HUES64 (cell line): ENCODE data around the gene CCSER2.
"Not testable (repeated sequence)": the region's sequence is repeated elsewhere in the genome, so short reads cannot be mapped to it uniquely, and the experiment has no call there.

Experiments used
- H3K27ac ChIP-seq: 2 replicates; pipeline ENCODE4 v1.7.0; 2013; ENCODE audit warnings: low read depth, low read length, inconsistent platforms
- H3K27me3 ChIP-seq: 2 replicates; pipeline ENCODE4 v1.6.1; 2013; ENCODE audit warnings: mild to moderate bottlenecking, low read length; ENCODE audit not compliant: insufficient read depth
- H3K36me3 ChIP-seq: 2 replicates; pipeline ENCODE4 v1.6.1; 2013; ENCODE audit warnings: mild to moderate bottlenecking, low read length; ENCODE audit not compliant: insufficient read depth
- H3K4me1 ChIP-seq: 2 replicates; pipeline ENCODE4 v1.6.1; 2013; ENCODE audit warnings: mild to moderate bottlenecking, low read length, moderate library complexity; ENCODE audit not compliant: insufficient read depth
- H3K4me3 ChIP-seq: 2 replicates; pipeline ENCODE4 v1.5.1; 2013; ENCODE audit warnings: mild to moderate bottlenecking, low read length, moderate library complexity
- H3K9ac ChIP-seq: 2 replicates; pipeline ENCODE4 v1.6.1; 2013; ENCODE audit warnings: mild to moderate bottlenecking, low read depth, low read length
- H3K9me3 ChIP-seq: 2 replicates; pipeline ENCODE4 v1.6.1; 2013; ENCODE audit warnings: low read depth, low read length; ENCODE audit not compliant: insufficient read depth
- WGBS: fragments of 150-250, 120-280 bp; methylation state at CpG from one replicate; pipeline ENCODE4 v1.1.7; 2013; ENCODE audit warnings: missing lambda C conversion rate; 5-methylcytosine and 5-hydroxymethylcytosine counted together

Gene CCSER2

GRCh38 chr10:84449351-84449750 is 121.0 kb downstream of the CCSER2 start:
- not testable (repeated sequence) for H3K4me3 ChIP-seq, H3K27me3 ChIP-seq, H3K9me3 ChIP-seq, H3K9ac ChIP-seq, H3K27ac ChIP-seq, H3K36me3 ChIP-seq
- WGBS, result 98% methylated on average over 7 of the region's 7 CpGs
- peaks cover 14% of the 10 kb centered on the region for H3K4me1 ChIP-seq

GRCh38 chr10:84452003-84452402 is 123.6 kb downstream of the CCSER2 start:
- 40% methylated on average over 1 of the region's 1 CpG for WGBS
- H3K4me1 ChIP-seq, result peaks cover 14% of the 10 kb centered on the region
- no peak overlapping the region for H3K27ac ChIP-seq
- no peaks in the 10 kb centered on the region for H3K27me3 ChIP-seq
- H3K9me3 ChIP-seq, result no peaks in the 10 kb centered on the region
- H3K9ac ChIP-seq, result no peak overlapping the region
- 0 out of 2 replicates have a peak, but pooled peaks cover 5% of the 10 kb centered on the region for H3K36me3 ChIP-seq
- no peak overlapping the region for H3K4me3 ChIP-seq

- H3K9me3 ChIP-seq, result no peaks in the 10 kb centered on the region
- H3K27me3 ChIP-seq, result no peaks in the 10 kb centered on the region
- no peak overlapping the region for H3K9ac ChIP-seq
- H3K36me3 ChIP-seq, result 0 out of 2 replicates have a peak, but pooled peaks cover 5% of the 10 kb centered on the region
- H3K4me3 ChIP-seq, result no peak overlapping the region
- H3K27ac ChIP-seq, result no peak overlapping the region
- H3K4me1 ChIP-seq, result peaks cover 4% of the 10 kb centered on the region; the same call in 1 of the 2 replicates
- 93% methylated on average over 6 of the region's 6 CpGs for WGBS
Observed at GRCh38 chr10:84453303-84453702, 124.9 kb downstream of the CCSER2 start.

- Histone ChIP-seq H3K27me3 (no peaks in the 10 kb centered on the region), H3K36me3 (peaks cover 16% of the 10 kb centered on the region; the same call in 1 of the 2 replicates), H3K4me1 (no peaks in the 10 kb centered on the region), H3K4me3 (no peak overlapping the region), H3K27ac (no peak overlapping the region), H3K9ac (no peak overlapping the region), H3K9me3 (peaks cover 7% of the 10 kb centered on the region; the same call in 1 of the 2 replicates)
- WGBS, result 82% methylated on average over 2 of the region's 2 CpGs
Observed at GRCh38 chr10:84456126-84456525, 127.7 kb downstream of the CCSER2 start.

GRCh38 chr10:84460520-84460919 is 132.1 kb downstream of the CCSER2 start:
- no peaks in the 10 kb centered on the region for H3K27me3 ChIP-seq
- no peak overlapping the region for H3K4me3 ChIP-seq
- peaks cover 10% of the 10 kb centered on the region for H3K4me1 ChIP-seq
- H3K27ac ChIP-seq, result no peak overlapping the region
- peaks cover 7% of the 10 kb centered on the region; the same call in 1 of the 2 replicates for H3K9me3 ChIP-seq
- H3K9ac ChIP-seq, result no peak overlapping the region
- H3K36me3 ChIP-seq, result peaks cover 11% of the 10 kb centered on the region; the same call in 1 of the 2 replicates

GRCh38 chr10:84469470-84469869 is 141.1 kb downstream of the CCSER2 start:
- Histone ChIP-seq H3K27me3 (no peaks in the 10 kb centered on the region), H3K4me1 (peaks cover 17% of the 10 kb centered on the region), H3K4me3 (no peak overlapping the region), H3K9ac (no peak overlapping the region), H3K9me3 (no peaks in the 10 kb centered on the region), H3K36me3 (no peaks in the 10 kb centered on the region), H3K27ac (no peak overlapping the region)
- no CpG with 5 or more reads among the region's 1 CpG for WGBS

- H3K4me3 ChIP-seq, result no peak overlapping the region
- WGBS, result 85% methylated on average over 2 of the region's 3 CpGs
- H3K27me3 ChIP-seq, result no peaks in the 10 kb centered on the region
- H3K36me3 ChIP-seq, result peaks cover 9% of the 10 kb centered on the region; the same call in 1 of the 2 replicates
- no peaks in the 10 kb centered on the region for H3K9me3 ChIP-seq
- no peak overlapping the region for H3K9ac ChIP-seq
- no peak overlapping the region for H3K27ac ChIP-seq
- H3K4me1 ChIP-seq, result peaks cover 10% of the 10 kb centered on the region; the same call in 1 of the 2 replicates
Observed at GRCh38 chr10:84473136-84473535, 144.7 kb downstream of the CCSER2 start.

- Histone ChIP-seq H3K27ac (no peak overlapping the region), H3K27me3 (no peaks in the 10 kb centered on the region), H3K4me3 (no peak overlapping the region), H3K4me1 (no peaks in the 10 kb centered on the region), H3K36me3 (peaks cover 16% of the 10 kb centered on the region; the same call in 1 of the 2 replicates), H3K9me3 (no peaks in the 10 kb centered on the region), H3K9ac (no peak overlapping the region)
- WGBS, result 92% methylated on average over 2 of the region's 3 CpGs
Observed at GRCh38 chr10:84477398-84478128, 149.2 kb downstream of the CCSER2 start.

- no peak overlapping the region for H3K9ac ChIP-seq
- H3K27ac ChIP-seq, result no peak overlapping the region
- H3K4me3 ChIP-seq, result no peak overlapping the region
- peaks cover 16% of the 10 kb centered on the region; the same call in 1 of the 2 replicates for H3K36me3 ChIP-seq
- no peaks in the 10 kb centered on the region for H3K27me3 ChIP-seq
- no peaks in the 10 kb centered on the region for H3K4me1 ChIP-seq
- H3K9me3 ChIP-seq, result no peaks in the 10 kb centered on the region
Observed at GRCh38 chr10:84478151-84478550, 149.8 kb downstream of the CCSER2 start.

- Histone ChIP-seq H3K4me1 (no peaks in the 10 kb centered on the region), H3K27ac (no peak overlapping the region), H3K4me3 (no peak overlapping the region), H3K9ac (no peak overlapping the region), H3K27me3 (no peaks in the 10 kb centered on the region), H3K36me3 (peaks cover 16% of the 10 kb centered on the region; the same call in 1 of the 2 replicates), H3K9me3 (no peaks in the 10 kb centered on the region)
- WGBS, result 90% methylated on average over 1 of the region's 1 CpG
Observed at GRCh38 chr10:84478679-84479078, 150.3 kb downstream of the CCSER2 start.

GRCh38 chr10:84484541-84484940 is 156.2 kb downstream of the CCSER2 start:
- no peaks in the 10 kb centered on the region for H3K9me3 ChIP-seq
- no peak overlapping the region for H3K4me3 ChIP-seq
- H3K4me1 ChIP-seq, result no peaks in the 10 kb centered on the region
- no peak overlapping the region for H3K27ac ChIP-seq
- H3K27me3 ChIP-seq, result no peaks in the 10 kb centered on the region
- WGBS, result no CpG with 5 or more reads among the region's 2 CpGs
- H3K9ac ChIP-seq, result no peak overlapping the region
- 0 out of 2 replicates have a peak, but pooled peaks cover 3% of the 10 kb centered on the region for H3K36me3 ChIP-seq
